A549 (cell line): Measurements from ENCODE around the gene ABLIM1. TPM values are rescaled to one million over a fixed set of nuclear protein-coding genes. Genes with fewer than 3 reads are reported as not detected.
A peak's percentile ranks its signal among the peaks of the same experiment; 100 is the strongest.

Experiments
- ATAC-seq, 2 experiments: fragments of 200-7000 bp in 1 of 2; fragments of >200 bp in 1 of 2; cut with Nextera tagmentation in 1 of 2; cut with Tn5 transposase in 1 of 2; 3 replicates each; pipeline versions ENCODE4 v1.8.0 to v1.9.1; 2018 to 2020; ENCODE audit warnings: mild to moderate bottlenecking in 1 of 2, moderate library complexity in 1 of 2
- CTCF ChIA-PET: fragments of 300-600 bp; sonication (Branson Sonifier 250); formaldehyde crosslinking; extraction: SDS; loops from one replicate; lab custom pipeline; 2021; ENCODE audit warnings: antibody characterized with exemption, inconsistent platforms; lab: Yijun Ruan, JAX
- POLR2A ChIA-PET: fragments of 350-600 bp; formaldehyde crosslinking; extraction: SDS; loops from one replicate; lab custom pipeline; 2021; ENCODE audit warnings: antibody characterized with exemption, inconsistent platforms; lab: Yijun Ruan, JAX
- DNase-seq, 2 experiments: peaks; one replicate each; pipeline versions ENCODE4 v3.0.0 to v3.0.0-alpha.2; 2011 to 2016; ENCODE audit warnings: low read depth in 1 of 2, low spot score in 1 of 2
- FAIRE-seq: peaks from 2 replicates; lab custom pipeline; 2011; peaks lifted over from hg19 to GRCh38; lab: Jason Lieb, UNC
- H3K27ac ChIP-seq, 2 experiments: fragments of >200 bp; sonication (Bioruptor Twin); formaldehyde crosslinking; 3 replicates each; pipeline ENCODE4 v1.5.1; 2016 to 2017
- H3K4me1 ChIP-seq: fragments of >200 bp; sonication (Bioruptor Twin); formaldehyde crosslinking; 3 replicates; pipeline ENCODE4 v1.6.1; 2016
- H3K4me2 ChIP-seq: fragments of >200 bp; sonication (Bioruptor Twin); formaldehyde crosslinking; 3 replicates; pipeline ENCODE4 v1.6.1; 2016
- H3K4me3 ChIP-seq: fragments of >200 bp; sonication (Bioruptor Twin); formaldehyde crosslinking; 3 replicates; pipeline ENCODE4 v1.5.1; 2016
- H3K9me3 ChIP-seq: fragments of >200 bp; sonication (Bioruptor Twin); formaldehyde crosslinking; 3 replicates; pipeline ENCODE4 v1.6.1; 2016
- BHLHE40 ChIP-seq: IDR thresholded peaks from 2 replicates; pipeline ENCODE4 v1.6.1; 2012; ENCODE audit warnings: low read depth, low read length, inconsistent platforms
- CHD2 ChIP-seq: fragments of 150-350 bp; IDR thresholded peaks from 2 replicates; pipeline ENCODE4 v1.6.1; 2014; ENCODE audit warnings: low read length; ENCODE audit not compliant: partially characterized antibody
- EHMT2 ChIP-seq: fragments of 200-600 bp; sonication (generic); IDR thresholded peaks from 2 replicates; pipeline ENCODE4 v1.6.1; 2016; ENCODE audit warnings: antibody characterized with exemption, low read depth, mild to moderate bottlenecking, moderate library complexity
- EP300 ChIP-seq, 2 experiments: fragments of >200 bp; sonication (Bioruptor Twin); formaldehyde crosslinking; IDR thresholded peaks; 2 replicates in 1 of 2; 3 replicates in 1 of 2; pipeline ENCODE4 v1.6.1; 2016 to 2017
- FOSL2 ChIP-seq, 2 experiments: fragments of 450-650 bp in 1 of 2; fragments of >200 bp in 1 of 2; sonication (Bioruptor Twin) in 1 of 2; formaldehyde crosslinking; IDR thresholded peaks; 2 replicates each; pipeline versions ENCODE4 v1.5.0 to v1.6.1; 2016 to 2020; ENCODE audit warnings: mild to moderate bottlenecking in 1 of 2, moderate library complexity in 1 of 2
- FOXS1 ChIP-seq: fragments of 250-450 bp; sonication (Bioruptor Pico); IDR thresholded peaks from 2 replicates; pipeline ENCODE4 v1.5.0; 2020; ENCODE audit warnings: mild to moderate bottlenecking, moderate library complexity
- HDAC2 ChIP-seq: fragments of 200-600 bp; sonication (generic); IDR thresholded peaks from 2 replicates; pipeline ENCODE4 v1.6.1; 2016
- HEYL ChIP-seq: fragments of 250-450 bp; sonication (Bioruptor Pico); IDR thresholded peaks from 2 replicates; pipeline ENCODE4 v1.8.0; 2021; ENCODE audit warnings: mild to moderate bottlenecking, moderate library complexity
- JUN ChIP-seq, 2 experiments: fragments of >200 bp; sonication (Bioruptor Twin); formaldehyde crosslinking; IDR thresholded peaks; 2 replicates in 1 of 2; 3 replicates in 1 of 2; pipeline ENCODE4 v1.6.1; 2016 to 2017
- MAFK ChIP-seq: fragments of 450-650 bp; IDR thresholded peaks from 2 replicates; pipeline ENCODE4 v1.6.1; 2014; ENCODE audit not compliant: partially characterized antibody
- NFE2L2 ChIP-seq: fragments of 150-350 bp; conservative IDR thresholded peaks from 2 replicates; pipeline ENCODE4 v1.6.1; 2014; ENCODE audit warnings: low read length
- NR3C1 ChIP-seq: fragments of >200 bp; sonication (Bioruptor Twin); formaldehyde crosslinking; IDR thresholded peaks from 3 replicates; pipeline ENCODE4 v1.6.1; 2017
- SREBF2 ChIP-seq: fragments of 450-650 bp; IDR thresholded peaks from 2 replicates; pipeline ENCODE4 v1.6.1; 2014; ENCODE audit warnings: mild to moderate bottlenecking, moderate library complexity
- ZFP36 ChIP-seq: fragments of 450-650 bp; IDR thresholded peaks from 2 replicates; pipeline ENCODE4 v1.6.1; 2014; ENCODE audit warnings: borderline replicate concordance; ENCODE audit not compliant: partially characterized antibody
- ZSCAN20 ChIP-seq: fragments of 250-450 bp; sonication (Bioruptor Pico); IDR thresholded peaks from 2 replicates; pipeline ENCODE4 v1.8.0; 2022; ENCODE audit warnings: mild to moderate bottlenecking, moderate library complexity
- WGBS: methylation state at CpG from one replicate; pipeline ENCODE4 v1.1.6; 2017; ENCODE audit errors: missing lambda C conversion rate; 5-methylcytosine and 5-hydroxymethylcytosine counted together
- polyA plus RNA-seq, 4 experiments: library from polyadenylated mRNA; depleted of rRNA in 3 of 4; stranded (reverse); fragments of >200 nt; fragmentation: RNase III in 1 of 4; extraction: RNeasy Plus Mini Kit Qiagen cat#74134 plus additional on column Dnase treatment in 1 of 4; gene quantifications; 2 replicates in 3 of 4; 3 replicates in 1 of 4; pipeline ENCODE4 v1.2.3, GENCODE V29; 2011 to 2017
- TF ChIP-seq, protein P1 (sequence below): fragments of 150-350 bp; IDR thresholded peaks from 2 replicates; pipeline ENCODE4 v1.6.1; 2014; ENCODE audit warnings: low read depth, mild to moderate bottlenecking, low read length
- TF ChIP-seq, protein P2 (sequence below): IDR thresholded peaks from 2 replicates; pipeline ENCODE4 v1.6.1; 2012
- TF ChIP-seq, protein P3 (sequence below): fragments of 200-600 bp; sonication (generic); IDR thresholded peaks from 2 replicates; pipeline ENCODE4 v1.6.1; 2016; ENCODE audit warnings: antibody characterized with exemption, mild to moderate bottlenecking, moderate library complexity
- TF ChIP-seq, protein P4 (sequence below): fragments of 250-450 bp; sonication (Bioruptor Pico); IDR thresholded peaks from 2 replicates; pipeline ENCODE4 v1.5.0; 2020; ENCODE audit warnings: low read depth, mild to moderate bottlenecking, moderate library complexity
- TF ChIP-seq, protein P5 (sequence below): fragments of 250-450 bp; sonication (Bioruptor Pico); IDR thresholded peaks from 2 replicates; pipeline ENCODE4 v1.5.0; 2021; ENCODE audit warnings: mild to moderate bottlenecking, moderate library complexity, borderline replicate concordance
- TF ChIP-seq, protein P6 (sequence below): IDR thresholded peaks from 2 replicates; pipeline ENCODE4 v1.6.1; 2012; ENCODE audit warnings: low read depth, borderline replicate concordance

ABLIM1 gene
- polyA plus RNA-seq, 2 of the 4 experiments (the other 2 are of a cell fraction), result 21.4 to 70.2 TPM

DNA sequence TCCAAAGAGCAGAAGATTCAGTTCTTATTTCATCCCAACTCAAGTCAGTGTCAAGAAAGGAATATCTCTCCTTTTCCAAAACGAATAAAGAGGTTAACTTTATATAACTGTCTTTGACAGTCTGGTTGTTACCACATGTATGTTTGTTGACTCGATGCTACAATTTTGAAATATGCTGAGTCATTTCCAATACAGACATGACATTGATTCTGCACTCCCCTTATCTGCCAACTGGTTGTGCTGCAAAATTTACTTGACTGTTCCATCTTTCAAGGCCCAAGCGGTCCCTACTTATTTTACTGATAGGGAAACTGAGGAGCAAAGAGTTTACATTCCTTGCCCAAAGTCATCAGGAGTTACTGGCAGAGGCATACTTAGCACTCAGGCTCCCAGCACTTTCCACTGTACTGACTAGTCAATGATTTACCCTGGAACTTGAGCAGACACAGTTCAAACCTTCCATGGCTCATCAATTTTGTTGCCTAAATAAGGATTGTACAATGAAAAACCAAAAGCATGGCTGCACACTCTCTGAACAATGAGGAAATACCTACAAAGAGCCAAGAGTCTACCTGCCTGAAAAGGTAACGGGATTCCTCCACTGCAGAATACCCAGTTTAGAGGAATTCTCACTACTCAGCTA is 52.8 kb downstream of the ABLIM1 start:
- Histone ChIP-seq H3K4me3 (no peak overlapping the region), H3K9me3 (no peaks in the 10 kb centered on the region; the same call in 2 of the 3 replicates), H3K4me1 (peaks cover 47% of the 10 kb centered on the region), H3K4me2 (peak overlapping the region; percentile 65), H3K27ac (peak overlapping the region; percentile 70 to 74)
- DNase-seq (peak in 1 of 2 experiments; percentile 20), FAIRE-seq (no peak), ATAC-seq (peak in 1 of 2 experiments; percentile 47; a peak in 2 of 6 replicates)
- WGBS, result 57% methylated on average over 4 of the region's 4 CpGs
- POLR2A ChIA-PET, result no interaction called here
- CTCF ChIA-PET, result interaction anchor here (2.0 kb wide), 1 partner anchor 54 kb away, joined by 5 read pairs; no protein-coding TSS in a partner anchor
- TF ChIP-seq ZSCAN20 (CRISPR knock-in tag), result no peak
- TF ChIP-seq HDAC2, result no peak
- no peak for TF ChIP-seq BHLHE40
- TF ChIP-seq FOSL2 (IDR thresholded peaks at IDR 0.05), result no peak
- TF ChIP-seq FOSL2 (CRISPR knock-in tag; IDR thresholded peaks at IDR 0.05), result 0 out of 2 replicates have a peak, but pooled peaks have one; percentile 15
- TF ChIP-seq SREBF2, result no peak
- TF ChIP-seq MAFK, result peak; percentile 98
- no peak for TF ChIP-seq NR3C1
- TF ChIP-seq NFE2L2, result peak; percentile 99
- no peak for TF ChIP-seq HEYL
- TF ChIP-seq ZFP36, result no peak

DNA sequence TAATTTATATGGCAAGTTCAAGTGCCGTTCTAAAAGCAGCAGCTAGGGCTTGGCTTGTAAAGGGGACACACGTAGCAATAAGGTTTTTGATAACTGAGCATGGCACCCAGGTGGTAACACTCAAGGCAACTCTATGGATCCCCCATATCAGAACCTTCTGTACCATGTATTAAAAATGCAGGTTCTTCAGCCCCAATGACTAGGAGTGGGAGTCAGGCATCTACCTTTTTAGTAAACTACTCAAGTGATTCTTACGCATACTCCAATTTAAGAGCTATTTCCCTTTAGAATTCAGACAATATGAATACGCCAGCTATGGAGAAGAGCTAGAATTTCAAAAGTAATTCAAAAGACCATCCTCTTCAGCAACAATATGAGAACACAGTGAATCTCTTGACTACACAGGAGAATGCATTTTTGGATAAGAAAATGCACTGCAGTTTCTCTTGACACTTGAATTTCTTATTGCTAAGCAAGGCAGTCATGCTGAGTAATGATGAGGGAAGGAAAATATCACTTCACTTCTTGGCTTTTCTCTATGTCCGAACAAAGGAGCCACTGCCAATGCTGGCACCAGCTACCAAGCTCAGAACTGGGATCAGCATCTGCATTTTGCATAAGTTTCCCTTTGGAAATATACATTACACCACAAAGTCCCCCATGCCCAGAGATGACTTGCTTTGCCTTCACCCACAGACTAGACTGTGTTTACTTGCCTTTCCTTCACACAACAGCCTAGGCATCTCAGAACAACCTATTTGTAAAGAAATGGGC is 53.5 kb downstream of the ABLIM1 start:
- no peak for FAIRE-seq
- 56% methylated on average over 5 of the region's 5 CpGs for WGBS
- CTCF ChIA-PET, result interaction anchor here (0.7 to 2.0 kb wide), 3 partner anchors 13 to 133 kb away, joined by 3 to 5 read pairs (median 4); no protein-coding TSS in a partner anchor
- peak in 1 of 2 experiments; percentile 15 for DNase-seq
- peak in 1 of 2 experiments; percentile 28; a peak in 3 of 6 replicates for ATAC-seq
- Histone ChIP-seq H3K4me2 (peak overlapping the region; percentile 65), H3K4me3 (no peak overlapping the region), H3K27ac (peak overlapping the region; percentile 70 to 74), H3K4me1 (peaks cover 47% of the 10 kb centered on the region)
- TF ChIP-seq NFE2L2, result 0 out of 2 replicates have a peak, but pooled peaks have one; percentile 22
- TF ChIP-seq EHMT2, result no peak
- TF ChIP-seq, all 56 proteins: peak for 1
- POLR2A ChIA-PET, result no interaction called here
- no peaks in the 10 kb centered on the region; the same call in 2 of the 3 replicates for H3K9me3 ChIP-seq

DNA sequence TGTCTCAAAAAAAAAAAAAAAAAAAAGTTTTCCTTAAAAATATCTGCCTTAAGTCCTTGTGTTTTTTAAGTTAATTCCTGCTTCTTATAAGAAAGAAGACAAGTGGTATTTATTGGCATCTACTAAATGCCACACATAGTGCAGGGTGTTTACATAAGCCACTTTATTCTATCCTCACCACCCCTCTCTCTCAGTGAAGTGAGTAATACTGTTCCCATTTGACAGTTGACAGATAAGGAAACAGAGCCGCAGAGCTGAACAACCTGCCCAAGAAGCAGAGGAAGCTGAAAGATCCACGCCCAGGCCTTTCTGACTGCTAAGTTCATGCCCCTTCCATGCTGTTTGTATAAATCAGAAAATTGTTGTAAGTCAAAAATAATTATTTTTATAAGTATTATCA is 54.1 kb downstream of the ABLIM1 start:
- POLR2A ChIA-PET, result no interaction called here

More for the DNA sequence above, 54.1 kb downstream of the ABLIM1 start:
- TF ChIP-seq JUN (IDR thresholded peaks at IDR 0.05) (no peak), SREBF2 (no peak), HEYL (no peak), EP300 (IDR thresholded peaks at IDR 0.05) (no peak), NR3C1 (no peak), CHD2 (no peak), FOXS1 (CRISPR knock-in tag) (peak; percentile 39; the same call in 1 of the 2 replicates), FOSL2 (IDR thresholded peaks at IDR 0.05) (no peak), FOSL2 (CRISPR knock-in tag; IDR thresholded peaks at IDR 0.05) (no peak), NFE2L2 (no peak)
- TF ChIP-seq, protein P1, sequence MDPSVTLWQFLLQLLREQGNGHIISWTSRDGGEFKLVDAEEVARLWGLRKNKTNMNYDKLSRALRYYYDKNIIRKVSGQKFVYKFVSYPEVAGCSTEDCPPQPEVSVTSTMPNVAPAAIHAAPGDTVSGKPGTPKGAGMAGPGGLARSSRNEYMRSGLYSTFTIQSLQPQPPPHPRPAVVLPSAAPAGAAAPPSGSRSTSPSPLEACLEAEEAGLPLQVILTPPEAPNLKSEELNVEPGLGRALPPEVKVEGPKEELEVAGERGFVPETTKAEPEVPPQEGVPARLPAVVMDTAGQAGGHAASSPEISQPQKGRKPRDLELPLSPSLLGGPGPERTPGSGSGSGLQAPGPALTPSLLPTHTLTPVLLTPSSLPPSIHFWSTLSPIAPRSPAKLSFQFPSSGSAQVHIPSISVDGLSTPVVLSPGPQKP, result no peak
- TF ChIP-seq, protein P2, sequence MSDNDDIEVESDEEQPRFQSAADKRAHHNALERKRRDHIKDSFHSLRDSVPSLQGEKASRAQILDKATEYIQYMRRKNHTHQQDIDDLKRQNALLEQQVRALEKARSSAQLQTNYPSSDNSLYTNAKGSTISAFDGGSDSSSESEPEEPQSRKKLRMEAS, result 0 out of 2 replicates have a peak, but pooled peaks have one; percentile 18
- TF ChIP-seq, protein P3, sequence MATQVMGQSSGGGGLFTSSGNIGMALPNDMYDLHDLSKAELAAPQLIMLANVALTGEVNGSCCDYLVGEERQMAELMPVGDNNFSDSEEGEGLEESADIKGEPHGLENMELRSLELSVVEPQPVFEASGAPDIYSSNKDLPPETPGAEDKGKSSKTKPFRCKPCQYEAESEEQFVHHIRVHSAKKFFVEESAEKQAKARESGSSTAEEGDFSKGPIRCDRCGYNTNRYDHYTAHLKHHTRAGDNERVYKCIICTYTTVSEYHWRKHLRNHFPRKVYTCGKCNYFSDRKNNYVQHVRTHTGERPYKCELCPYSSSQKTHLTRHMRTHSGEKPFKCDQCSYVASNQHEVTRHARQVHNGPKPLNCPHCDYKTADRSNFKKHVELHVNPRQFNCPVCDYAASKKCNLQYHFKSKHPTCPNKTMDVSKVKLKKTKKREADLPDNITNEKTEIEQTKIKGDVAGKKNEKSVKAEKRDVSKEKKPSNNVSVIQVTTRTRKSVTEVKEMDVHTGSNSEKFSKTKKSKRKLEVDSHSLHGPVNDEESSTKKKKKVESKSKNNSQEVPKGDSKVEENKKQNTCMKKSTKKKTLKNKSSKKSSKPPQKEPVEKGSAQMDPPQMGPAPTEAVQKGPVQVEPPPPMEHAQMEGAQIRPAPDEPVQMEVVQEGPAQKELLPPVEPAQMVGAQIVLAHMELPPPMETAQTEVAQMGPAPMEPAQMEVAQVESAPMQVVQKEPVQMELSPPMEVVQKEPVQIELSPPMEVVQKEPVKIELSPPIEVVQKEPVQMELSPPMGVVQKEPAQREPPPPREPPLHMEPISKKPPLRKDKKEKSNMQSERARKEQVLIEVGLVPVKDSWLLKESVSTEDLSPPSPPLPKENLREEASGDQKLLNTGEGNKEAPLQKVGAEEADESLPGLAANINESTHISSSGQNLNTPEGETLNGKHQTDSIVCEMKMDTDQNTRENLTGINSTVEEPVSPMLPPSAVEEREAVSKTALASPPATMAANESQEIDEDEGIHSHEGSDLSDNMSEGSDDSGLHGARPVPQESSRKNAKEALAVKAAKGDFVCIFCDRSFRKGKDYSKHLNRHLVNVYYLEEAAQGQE, result no peak
- TF ChIP-seq, protein P4, sequence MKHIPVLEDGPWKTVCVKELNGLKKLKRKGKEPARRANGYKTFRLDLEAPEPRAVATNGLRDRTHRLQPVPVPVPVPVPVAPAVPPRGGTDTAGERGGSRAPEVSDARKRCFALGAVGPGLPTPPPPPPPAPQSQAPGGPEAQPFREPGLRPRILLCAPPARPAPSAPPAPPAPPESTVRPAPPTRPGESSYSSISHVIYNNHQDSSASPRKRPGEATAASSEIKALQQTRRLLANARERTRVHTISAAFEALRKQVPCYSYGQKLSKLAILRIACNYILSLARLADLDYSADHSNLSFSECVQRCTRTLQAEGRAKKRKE (CRISPR knock-in tag), result no peak
- TF ChIP-seq, protein P5, sequence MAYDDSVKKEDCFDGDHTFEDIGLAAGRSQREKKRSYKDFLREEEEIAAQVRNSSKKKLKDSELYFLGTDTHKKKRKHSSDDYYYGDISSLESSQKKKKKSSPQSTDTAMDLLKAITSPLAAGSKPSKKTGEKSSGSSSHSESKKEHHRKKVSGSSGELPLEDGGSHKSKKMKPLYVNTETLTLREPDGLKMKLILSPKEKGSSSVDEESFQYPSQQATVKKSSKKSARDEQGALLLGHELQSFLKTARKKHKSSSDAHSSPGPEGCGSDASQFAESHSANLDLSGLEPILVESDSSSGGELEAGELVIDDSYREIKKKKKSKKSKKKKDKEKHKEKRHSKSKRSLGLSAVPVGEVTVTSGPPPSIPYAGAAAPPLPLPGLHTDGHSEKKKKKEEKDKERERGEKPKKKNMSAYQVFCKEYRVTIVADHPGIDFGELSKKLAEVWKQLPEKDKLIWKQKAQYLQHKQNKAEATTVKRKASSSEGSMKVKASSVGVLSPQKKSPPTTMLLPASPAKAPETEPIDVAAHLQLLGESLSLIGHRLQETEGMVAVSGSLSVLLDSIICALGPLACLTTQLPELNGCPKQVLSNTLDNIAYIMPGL (CRISPR knock-in tag), result no peak
- TF ChIP-seq, protein P6, sequence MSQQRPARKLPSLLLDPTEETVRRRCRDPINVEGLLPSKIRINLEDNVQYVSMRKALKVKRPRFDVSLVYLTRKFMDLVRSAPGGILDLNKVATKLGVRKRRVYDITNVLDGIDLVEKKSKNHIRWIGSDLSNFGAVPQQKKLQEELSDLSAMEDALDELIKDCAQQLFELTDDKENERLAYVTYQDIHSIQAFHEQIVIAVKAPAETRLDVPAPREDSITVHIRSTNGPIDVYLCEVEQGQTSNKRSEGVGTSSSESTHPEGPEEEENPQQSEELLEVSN, result no peak
- no peaks in the 10 kb centered on the region; the same call in 2 of the 3 replicates for H3K9me3 ChIP-seq
- no peak for FAIRE-seq
- peak overlapping the region; percentile 65 for H3K4me2 ChIP-seq
- ATAC-seq, result peak in 1 of 2 experiments; percentile 76; a peak in 3 of 6 replicates
- no peak overlapping the region for H3K4me3 ChIP-seq
- peak in 1 of 2 experiments; percentile 32 for DNase-seq
- peaks cover 47% of the 10 kb centered on the region for H3K4me1 ChIP-seq
- H3K27ac ChIP-seq, result peak overlapping the region; percentile 70 to 74
- WGBS, result 26% methylated on average over 2 of the region's 2 CpGs
- CTCF ChIA-PET, result interaction anchor here (1.1 to 2.0 kb wide), 4 partner anchors 13 to 54 kb away, joined by 4 to 5 read pairs (median 4); no protein-coding TSS in a partner anchor
